Central memory CD8-positive, alpha-beta T cell (primary cell): ENCODE results near the gene HARS2.
"Not testable (repeated sequence)": the region's sequence is repeated elsewhere in the genome, so short reads cannot be mapped to it uniquely, and the experiment has no call there.

Experiments
- ATAC-seq: fragments of 150-1000 bp; cut with Tn5 transposase; replicated peaks from 2 replicates; pipeline ENCODE4 v1.10.0; 2022; ENCODE audit warnings: mild to moderate bottlenecking, moderate FRiP score, moderate number of reproducible peaks; ENCODE audit not compliant: poor library complexity, severe bottlenecking; ENCODE audit errors: extremely low read depth
- DNase-seq, 2 donors: peaks; one replicate each; pipeline ENCODE4 v3.0.0; 2021; ENCODE audit warnings: low spot score in 2 of 2
- H3K27ac Mint-ChIP-seq: one replicate; pipeline ENCODE4 v1.8.0; 2022; ENCODE audit warnings: low read depth, mild to moderate bottlenecking, moderate library complexity, mixed read lengths
- H3K27me3 Mint-ChIP-seq: one replicate; pipeline ENCODE4 v1.8.0; 2022; ENCODE audit warnings: mixed read lengths
- H3K36me3 Mint-ChIP-seq: one replicate; pipeline ENCODE4 v1.8.0; 2022; ENCODE audit warnings: mild to moderate bottlenecking, moderate library complexity, mixed read lengths; ENCODE audit not compliant: insufficient read depth
- H3K4me1 Mint-ChIP-seq: one replicate; pipeline ENCODE4 v1.8.0; 2022; ENCODE audit warnings: mixed read lengths
- H3K4me3 Mint-ChIP-seq: one replicate; pipeline ENCODE4 v1.8.0; 2022; ENCODE audit warnings: mild to moderate bottlenecking, moderate library complexity, mixed read lengths
- H3K9me3 Mint-ChIP-seq: one replicate; pipeline ENCODE4 v1.8.0; 2022; ENCODE audit warnings: mixed read lengths

The HARS2 gene

GRCh38 chr5:140690941-140691924, at the start of gene HARS2, which contains the start of gene HARS1:
TSS of gene HARS2 (plus strand) at chr5:140691455. CDS start at chr5:140691649, 194 bp downstream.
TSS of gene HARS1 (minus strand) at chr5:140691370. CDS start at chr5:140691304, 66 bp downstream.
- Mint-ChIP-seq H3K27ac (peak within 1 kb of the TSS; percentile 94), H3K4me3 (peak within 1 kb of the TSS; percentile 93), H3K9me3 (no peaks in the 10 kb centered on the region), H3K4me1 (peaks cover 33% of the 10 kb centered on the region), H3K36me3 (peaks cover 44% of the 10 kb centered on the region), H3K27me3 (no peaks in the 10 kb centered on the region)
- DNase-seq = peak; percentile 61 to 69
- peak; percentile 95 for ATAC-seq

GRCh38 chr5:140641716-140642115, 49.5 kb upstream of the HARS2 start:
- H3K9me3 Mint-ChIP-seq = no peaks in the 10 kb centered on the region
- ATAC-seq = no peak
- H3K36me3 Mint-ChIP-seq = peaks cover 13% of the 10 kb centered on the region
- H3K4me3 Mint-ChIP-seq = no peak overlapping the region
- DNase-seq = no peak
- H3K27ac Mint-ChIP-seq = no peak overlapping the region
- H3K4me1 Mint-ChIP-seq = peaks cover 62% of the 10 kb centered on the region
- no peaks in the 10 kb centered on the region for H3K27me3 Mint-ChIP-seq

- Mint-ChIP-seq H3K9me3 (no peaks in the 10 kb centered on the region), H3K27me3 (no peaks in the 10 kb centered on the region), H3K4me3 (peak overlapping the region; percentile 10), H3K36me3 (peaks cover 15% of the 10 kb centered on the region), H3K4me1 (peaks cover 65% of the 10 kb centered on the region), H3K27ac (no peak overlapping the region)
- ATAC-seq (no peak), DNase-seq (no peak)
These were observed 48.5 kb upstream of the HARS2 start for GRCh38 chr5:140642718-140643117.

- Mint-ChIP-seq H3K27me3 (no peaks in the 10 kb centered on the region), H3K4me1 (peaks cover 53% of the 10 kb centered on the region), H3K36me3 (peaks cover 47% of the 10 kb centered on the region), H3K4me3 (peak overlapping the region; percentile 96), H3K27ac (peak overlapping the region; percentile 99), H3K9me3 (no peaks in the 10 kb centered on the region)
- DNase-seq = no peak
- ATAC-seq = peak; percentile 2
These were observed 44.2 kb upstream of the HARS2 start for GRCh38 chr5:140647042-140647419.

GRCh38 chr5:140658870-140659269, 32.4 kb upstream of the HARS2 start:
- no peak for ATAC-seq
- H3K27ac Mint-ChIP-seq = no peak overlapping the region

GRCh38 chr5:140660371-140660770, 30.9 kb upstream of the HARS2 start:
- not testable (repeated sequence) for H3K4me3 Mint-ChIP-seq, H3K27me3 Mint-ChIP-seq, H3K27ac Mint-ChIP-seq, H3K4me1 Mint-ChIP-seq, H3K9me3 Mint-ChIP-seq, DNase-seq, ATAC-seq
- peaks cover 75% of the 10 kb centered on the region for H3K36me3 Mint-ChIP-seq

More at GRCh38 chr5:140658870-140659269, 32.4 kb upstream of the HARS2 start:
- H3K36me3 Mint-ChIP-seq = peaks cover 80% of the 10 kb centered on the region
- no peak overlapping the region for H3K4me3 Mint-ChIP-seq
- no peaks in the 10 kb centered on the region for H3K4me1 Mint-ChIP-seq
- H3K9me3 Mint-ChIP-seq = no peaks in the 10 kb centered on the region
- H3K27me3 Mint-ChIP-seq = no peaks in the 10 kb centered on the region
- DNase-seq = no peak

- Mint-ChIP-seq H3K36me3 (peaks cover 51% of the 10 kb centered on the region), H3K4me1 (peaks cover 32% of the 10 kb centered on the region), H3K27ac (peak overlapping the region; percentile 96), H3K4me3 (peak overlapping the region; percentile 99), H3K27me3 (no peaks in the 10 kb centered on the region), H3K9me3 (no peaks in the 10 kb centered on the region)
- DNase-seq (no peak), ATAC-seq (no peak)
These were observed 27.3 kb upstream of the HARS2 start for GRCh38 chr5:140664030-140664358.

GRCh38 chr5:140664359-140665119, 26.7 kb upstream of the HARS2 start, which contains the start of gene WDR55:
TSS of gene WDR55 (plus strand) at chr5:140664904. CDS start at chr5:140664913, 9 bp downstream.
- no peaks in the 10 kb centered on the region for H3K9me3 Mint-ChIP-seq
- peaks cover 32% of the 10 kb centered on the region for H3K4me1 Mint-ChIP-seq
- no peaks in the 10 kb centered on the region for H3K27me3 Mint-ChIP-seq
- peak; percentile 97 for ATAC-seq
- peak within 1 kb of the TSS; percentile 96 for H3K27ac Mint-ChIP-seq
- H3K36me3 Mint-ChIP-seq = peaks cover 51% of the 10 kb centered on the region
- peak; percentile 88 to 90 for DNase-seq
- peak within 1 kb of the TSS; percentile 99 for H3K4me3 Mint-ChIP-seq

GRCh38 chr5:140671035-140671434, 20.2 kb upstream of the HARS2 start:
- H3K4me1 Mint-ChIP-seq = peaks cover 22% of the 10 kb centered on the region
- DNase-seq, H3K4me3 Mint-ChIP-seq, H3K9me3 Mint-ChIP-seq, ATAC-seq, H3K27ac Mint-ChIP-seq, H3K27me3 Mint-ChIP-seq: not testable (repeated sequence)
- H3K36me3 Mint-ChIP-seq = peaks cover 31% of the 10 kb centered on the region

- ATAC-seq (no peak), DNase-seq (no peak)
- H3K36me3 Mint-ChIP-seq = peaks cover 37% of the 10 kb centered on the region
- H3K4me1 Mint-ChIP-seq = peaks cover 17% of the 10 kb centered on the region
- no peak overlapping the region for H3K4me3 Mint-ChIP-seq
- no peak overlapping the region for H3K27ac Mint-ChIP-seq
- H3K9me3 Mint-ChIP-seq = no peaks in the 10 kb centered on the region
- H3K27me3 Mint-ChIP-seq = no peaks in the 10 kb centered on the region
These were observed 19.7 kb upstream of the HARS2 start for GRCh38 chr5:140671472-140672125.

GRCh38 chr5:140672455-140673186, 18.6 kb upstream of the HARS2 start:
- no peak for DNase-seq
- peaks cover 7% of the 10 kb centered on the region for H3K4me1 Mint-ChIP-seq
- H3K9me3 Mint-ChIP-seq = no peaks in the 10 kb centered on the region
- H3K36me3 Mint-ChIP-seq = peaks cover 37% of the 10 kb centered on the region
- no peak overlapping the region for H3K27ac Mint-ChIP-seq
- no peaks in the 10 kb centered on the region for H3K27me3 Mint-ChIP-seq
- ATAC-seq = peak; percentile 43
- no peak overlapping the region for H3K4me3 Mint-ChIP-seq
